Smooth muscle cell (in vitro differentiated cells): ENCODE data around the gene SRRM3. TPM values are rescaled to one million over a fixed set of nuclear protein-coding genes. Genes with fewer than 3 reads are reported as not detected.

Experiments
- DNase-seq: peaks from one replicate; lab custom pipeline; 2025; ENCODE audit not compliant: unreplicated experiment; lab: John Stamatoyannopoulos, UW
- H2AFZ ChIP-seq: fragments of 200-600 bp; sonication (generic); 2 replicates; pipeline ENCODE4 v1.6.0; 2016; ENCODE audit warnings: antibody characterized with exemption, low read depth, mild to moderate bottlenecking
- H3F3A ChIP-seq: fragments of 200-600 bp; sonication (generic); 2 replicates; pipeline ENCODE4 v1.6.0; 2017; ENCODE audit warnings: antibody characterized with exemption, low read depth
- H3K27ac ChIP-seq: fragments of 200-600 bp; sonication (generic); 2 replicates; pipeline ENCODE4 v1.5.1; 2016; ENCODE audit warnings: low read depth, mild to moderate bottlenecking
- H3K27me3 ChIP-seq: fragments of 200-600 bp; sonication (generic); 2 replicates; pipeline ENCODE4 v1.6.1; 2016; ENCODE audit warnings: low read depth, mild to moderate bottlenecking
- H3K36me3 ChIP-seq: fragments of 200-600 bp; sonication (generic); 2 replicates; pipeline ENCODE4 v1.5.1; 2016; ENCODE audit warnings: low read depth
- H3K4me1 ChIP-seq: fragments of 200-600 bp; sonication (generic); 2 replicates; pipeline ENCODE4 v1.5.1; 2016; ENCODE audit warnings: low read depth
- H3K4me2 ChIP-seq: fragments of 200-600 bp; sonication (generic); 2 replicates; pipeline ENCODE4 v1.6.0; 2016; ENCODE audit warnings: mild to moderate bottlenecking
- H3K4me3 ChIP-seq: fragments of 200-600 bp; sonication (generic); 2 replicates; pipeline ENCODE4 v1.5.1; 2016; ENCODE audit warnings: mild to moderate bottlenecking
- H3K79me2 ChIP-seq: fragments of 200-600 bp; sonication (generic); 2 replicates; pipeline ENCODE4 v1.6.0; 2016; ENCODE audit warnings: low read depth, mild to moderate bottlenecking
- H3K9ac ChIP-seq: fragments of 200-600 bp; sonication (generic); 2 replicates; pipeline ENCODE4 v1.6.0; 2016; ENCODE audit warnings: low read depth
- H3K9me3 ChIP-seq: fragments of 200-600 bp; sonication (generic); replicated peaks from 2 replicates; pipeline ENCODE4 v1.5.1; 2016; ENCODE audit warnings: low read depth
- H4K20me1 ChIP-seq: fragments of 200-600 bp; sonication (generic); 2 replicates; pipeline ENCODE4 v1.6.0; 2016; ENCODE audit warnings: low read depth
- WGBS: methylation state at CpG from one replicate; pipeline ENCODE4 v1.1.7; 2016; ENCODE audit warnings: low lambda C conversion rate; 5-methylcytosine and 5-hydroxymethylcytosine counted together
- polyA plus RNA-seq: library from polyadenylated mRNA; unstranded; fragments of >200 nt; fragmentation: Nextera tagmentation; extraction: Ambion mirVana; gene quantifications from 2 replicates; pipeline ENCODE4 v1.2.1, GENCODE V29; 2016
- total RNA-seq: library from RNA; depleted of rRNA; stranded (reverse); fragments of >200 nt; gene quantifications from 2 replicates; pipeline ENCODE4 v1.2.3, GENCODE V29; 2014
- TF ChIP-seq, protein P1 (sequence below): fragments of 200-600 bp; sonication (generic); IDR thresholded peaks from 2 replicates; pipeline ENCODE4 v1.5.1; 2017; ENCODE audit warnings: borderline replicate concordance, mild to moderate bottlenecking, antibody characterized with exemption; ENCODE audit not compliant: insufficient read depth, poor library complexity, severe bottlenecking

SRRM3 gene
- total and polyA plus RNA-seq, 2 experiments from 2014 or later, result 3.6 to 10.9 TPM

DNA sequence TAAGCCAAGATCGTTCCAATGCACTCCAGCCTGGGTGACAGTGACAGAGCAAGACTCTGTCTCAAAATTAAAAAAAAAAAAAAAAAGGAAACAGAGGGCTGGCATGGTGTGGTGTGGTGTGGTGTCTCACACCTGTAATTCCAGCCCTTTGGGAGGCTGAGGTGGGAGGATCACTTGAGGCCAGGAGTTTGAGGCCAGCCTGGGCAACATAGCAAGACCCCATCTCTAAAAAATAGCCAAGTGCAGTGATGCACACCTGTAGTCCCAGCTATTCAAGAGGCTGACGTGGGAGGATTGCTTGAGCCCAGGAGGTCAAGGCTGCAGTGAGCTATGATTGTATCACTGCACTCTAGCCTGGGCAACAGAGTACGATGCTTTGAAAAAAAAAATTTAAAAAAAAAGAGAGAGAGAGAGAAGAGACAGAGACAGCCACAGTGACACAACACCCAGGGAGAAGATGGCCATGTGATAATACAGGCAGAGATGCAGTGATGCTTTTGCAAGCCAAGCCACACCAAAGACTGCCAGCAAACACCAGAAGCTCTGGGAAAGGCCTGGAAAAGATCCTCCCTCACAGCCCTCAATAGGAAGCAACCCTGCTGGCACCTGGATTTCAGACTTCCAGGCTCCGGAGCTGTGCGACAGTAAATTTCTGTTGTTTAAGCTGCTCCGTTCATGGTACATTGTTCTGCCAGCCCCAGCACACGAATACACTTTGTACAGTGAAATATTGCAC, 19.3 kb upstream of the SRRM3 start:
- TF ChIP-seq, protein P1, sequence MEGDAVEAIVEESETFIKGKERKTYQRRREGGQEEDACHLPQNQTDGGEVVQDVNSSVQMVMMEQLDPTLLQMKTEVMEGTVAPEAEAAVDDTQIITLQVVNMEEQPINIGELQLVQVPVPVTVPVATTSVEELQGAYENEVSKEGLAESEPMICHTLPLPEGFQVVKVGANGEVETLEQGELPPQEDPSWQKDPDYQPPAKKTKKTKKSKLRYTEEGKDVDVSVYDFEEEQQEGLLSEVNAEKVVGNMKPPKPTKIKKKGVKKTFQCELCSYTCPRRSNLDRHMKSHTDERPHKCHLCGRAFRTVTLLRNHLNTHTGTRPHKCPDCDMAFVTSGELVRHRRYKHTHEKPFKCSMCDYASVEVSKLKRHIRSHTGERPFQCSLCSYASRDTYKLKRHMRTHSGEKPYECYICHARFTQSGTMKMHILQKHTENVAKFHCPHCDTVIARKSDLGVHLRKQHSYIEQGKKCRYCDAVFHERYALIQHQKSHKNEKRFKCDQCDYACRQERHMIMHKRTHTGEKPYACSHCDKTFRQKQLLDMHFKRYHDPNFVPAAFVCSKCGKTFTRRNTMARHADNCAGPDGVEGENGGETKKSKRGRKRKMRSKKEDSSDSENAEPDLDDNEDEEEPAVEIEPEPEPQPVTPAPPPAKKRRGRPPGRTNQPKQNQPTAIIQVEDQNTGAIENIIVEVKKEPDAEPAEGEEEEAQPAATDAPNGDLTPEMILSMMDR, result no peak
- H2AFZ ChIP-seq, result no peak overlapping the region
- no peaks in the 10 kb centered on the region for H3K79me2 ChIP-seq
- 82% methylated on average over 7 of the region's 7 CpGs for WGBS
- H3K4me1 ChIP-seq, result peaks cover 8% of the 10 kb centered on the region
- no peak overlapping the region for H3K4me3 ChIP-seq
- no peaks in the 10 kb centered on the region for H3K9me3 ChIP-seq
- H4K20me1 ChIP-seq, result no peaks in the 10 kb centered on the region
- no peak overlapping the region for H3K27ac ChIP-seq
- no peaks in the 10 kb centered on the region for H3K36me3 ChIP-seq
- H3K27me3 ChIP-seq, result no peaks in the 10 kb centered on the region
- H3F3A ChIP-seq, result no peaks in the 10 kb centered on the region
- no peak overlapping the region for H3K9ac ChIP-seq
- no peak for DNase-seq
- H3K4me2 ChIP-seq, result no peak overlapping the region

GRCh38 chr7:76185187-76185896, 16.4 kb upstream of the SRRM3 start:
- no peaks in the 10 kb centered on the region for H3K27me3 ChIP-seq
- H3K36me3 ChIP-seq, result no peaks in the 10 kb centered on the region
- no peaks in the 10 kb centered on the region for H4K20me1 ChIP-seq
- H3K4me1 ChIP-seq, result peaks cover 8% of the 10 kb centered on the region
- H3K79me2 ChIP-seq, result no peaks in the 10 kb centered on the region
- WGBS, result 66% methylated on average over 21 of the region's 21 CpGs
- H2AFZ ChIP-seq, result no peak overlapping the region
- TF ChIP-seq, protein P1, result no peak
- no peak overlapping the region for H3K4me3 ChIP-seq
- no peak overlapping the region for H3K4me2 ChIP-seq
- no peaks in the 10 kb centered on the region for H3K9me3 ChIP-seq
- DNase-seq, result no peak
- H3K27ac ChIP-seq, result no peak overlapping the region
- no peak overlapping the region for H3K9ac ChIP-seq
- H3F3A ChIP-seq, result no peaks in the 10 kb centered on the region

GRCh38 chr7:76187272-76187671, 14.4 kb upstream of the SRRM3 start:
- H3K9me3 ChIP-seq, result no peaks in the 10 kb centered on the region
- H3K9ac ChIP-seq, result no peak overlapping the region
- WGBS, result 89% methylated on average over 5 of the region's 5 CpGs
- H3K36me3 ChIP-seq, result no peaks in the 10 kb centered on the region
- H3K4me2 ChIP-seq, result no peak overlapping the region
- no peak overlapping the region for H2AFZ ChIP-seq
- H3K4me3 ChIP-seq, result no peak overlapping the region
- TF ChIP-seq, protein P1, result no peak
- no peaks in the 10 kb centered on the region for H3K79me2 ChIP-seq
- no peaks in the 10 kb centered on the region for H3K27me3 ChIP-seq
- H3K27ac ChIP-seq, result no peak overlapping the region
- DNase-seq, result no peak
- no peaks in the 10 kb centered on the region for H3F3A ChIP-seq
- peaks cover 8% of the 10 kb centered on the region for H3K4me1 ChIP-seq
- no peaks in the 10 kb centered on the region for H4K20me1 ChIP-seq
